Esophagus squamous epithelium (tissue), 5 donors: Measurements from ENCODE around the gene AFP. TPM values are rescaled to one million over a fixed set of nuclear protein-coding genes. Genes with fewer than 3 reads are reported as not detected.

Experiments used
- DNase-seq: peaks from one replicate; lab custom pipeline; 2025; lab: John Stamatoyannopoulos, UW
- H3K27ac ChIP-seq, 4 donors: fragments of 200-600 bp; sonication (generic); one replicate each; pipeline ENCODE4 v1.5.1; 2016 to 2019; ENCODE audit warnings: mild to moderate bottlenecking in 1 of 4
- H3K27me3 ChIP-seq, 4 donors: fragments of 200-600 bp; sonication (generic); 1 replicate in 3 of 4; 2 replicates in 1 of 4; pipeline versions ENCODE4 v1.5.1 to v1.6.0; 2017 to 2021; ENCODE audit warnings: antibody characterized with exemption in 1 of 4
- H3K36me3 ChIP-seq, 3 donors: fragments of 200-600 bp; sonication (generic); one replicate each; pipeline ENCODE4 v1.5.1; 2016 to 2019
- H3K4me1 ChIP-seq, 3 donors: fragments of 200-600 bp; sonication (generic); one replicate each; pipeline ENCODE4 v1.5.1; 2017 to 2019
- H3K4me3 ChIP-seq, 4 donors: fragments of 200-600 bp; sonication (generic); 1 replicate in 3 of 4; 2 replicates in 1 of 4; pipeline ENCODE4 v1.5.1; 2016 to 2019; ENCODE audit warnings: mild to moderate bottlenecking in 2 of 4, moderate library complexity in 1 of 4
- H3K9me3 ChIP-seq, 3 donors: fragments of 200-600 bp; sonication (generic); one replicate each; pipeline ENCODE4 v1.5.1; 2016 to 2019
- POLR2A ChIP-seq, 4 donors: fragments of 450-650 bp; IDR thresholded peaks; one replicate each; pipeline ENCODE4 v1.6.1; 2017; ENCODE audit warnings: antibody characterized with exemption in 4 of 4, mild to moderate bottlenecking in 4 of 4, moderate library complexity in 3 of 4
- WGBS, 2 donors: methylation state at CpG; one replicate each; pipeline ENCODE4 v1.1.5; 2018; 5-methylcytosine and 5-hydroxymethylcytosine counted together
- intact Hi-C: fragments of 100-400 bp; cut with DNase I; formaldehyde crosslinking; loops from one replicate; pipeline ENCODE4 v1.15.0; 2022
- total RNA-seq, 4 donors: library from RNA; depleted of rRNA; stranded (reverse); fragments of >200 nt; gene quantifications; one replicate each; pipeline ENCODE4 v1.1.0, GENCODE V29; 2016
- TF ChIP-seq, protein P1 (sequence below), 6 experiments: fragments of 450-650 bp in 4 of 6; fragments of 200-600 bp in 2 of 6; sonication (generic) in 2 of 6; IDR thresholded peaks; one replicate each; pipeline ENCODE4 v1.5.1; 2016 to 2019; ENCODE audit warnings: antibody characterized with exemption in 6 of 6, mild to moderate bottlenecking in 4 of 6, moderate library complexity in 4 of 6
- donor health status: DM: yes; HTN: yes; CAD: no.

AFP gene
- total RNA-seq, 4 donors from 2014 or later, result not detected

DNA sequence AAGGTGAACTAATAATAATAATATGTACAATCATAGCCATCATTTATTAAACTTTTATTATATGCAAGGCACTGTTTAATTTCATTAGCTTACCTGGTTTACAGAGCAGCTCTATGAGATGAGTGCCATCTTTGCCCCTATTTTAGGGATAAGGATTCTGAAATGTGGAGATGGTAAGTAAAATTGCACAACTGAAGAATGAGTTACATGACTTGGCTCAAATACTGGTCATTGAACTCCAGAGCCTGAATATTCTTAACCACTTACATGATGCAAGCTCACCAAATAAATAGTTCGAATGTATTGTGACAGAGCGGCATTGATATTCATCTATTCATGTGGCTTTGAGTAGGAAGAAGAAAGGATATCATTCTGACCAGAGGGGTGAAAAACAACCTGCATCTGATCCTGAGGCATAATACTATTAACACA lies 20.2 kb upstream of the AFP start:
- no peak for DNase-seq
- intact Hi-C loops, result no loop called here
- no peaks in the 10 kb centered on the region for H3K36me3 ChIP-seq
- H3K4me1 ChIP-seq, result no peaks in the 10 kb centered on the region
- no peak overlapping the region for H3K27ac ChIP-seq
- H3K27me3 ChIP-seq, result no peaks in the 10 kb centered on the region
- TF ChIP-seq POLR2A (IDR thresholded peaks at IDR 0.05), result no peak
- TF ChIP-seq, protein P1, sequence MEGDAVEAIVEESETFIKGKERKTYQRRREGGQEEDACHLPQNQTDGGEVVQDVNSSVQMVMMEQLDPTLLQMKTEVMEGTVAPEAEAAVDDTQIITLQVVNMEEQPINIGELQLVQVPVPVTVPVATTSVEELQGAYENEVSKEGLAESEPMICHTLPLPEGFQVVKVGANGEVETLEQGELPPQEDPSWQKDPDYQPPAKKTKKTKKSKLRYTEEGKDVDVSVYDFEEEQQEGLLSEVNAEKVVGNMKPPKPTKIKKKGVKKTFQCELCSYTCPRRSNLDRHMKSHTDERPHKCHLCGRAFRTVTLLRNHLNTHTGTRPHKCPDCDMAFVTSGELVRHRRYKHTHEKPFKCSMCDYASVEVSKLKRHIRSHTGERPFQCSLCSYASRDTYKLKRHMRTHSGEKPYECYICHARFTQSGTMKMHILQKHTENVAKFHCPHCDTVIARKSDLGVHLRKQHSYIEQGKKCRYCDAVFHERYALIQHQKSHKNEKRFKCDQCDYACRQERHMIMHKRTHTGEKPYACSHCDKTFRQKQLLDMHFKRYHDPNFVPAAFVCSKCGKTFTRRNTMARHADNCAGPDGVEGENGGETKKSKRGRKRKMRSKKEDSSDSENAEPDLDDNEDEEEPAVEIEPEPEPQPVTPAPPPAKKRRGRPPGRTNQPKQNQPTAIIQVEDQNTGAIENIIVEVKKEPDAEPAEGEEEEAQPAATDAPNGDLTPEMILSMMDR (IDR thresholded peaks at IDR 0.05), result no peak
- H3K9me3 ChIP-seq, result no peaks in the 10 kb centered on the region
- WGBS, 2 donors, result 92 to 93% methylated on average over 2 of the region's 2 CpGs
- H3K4me3 ChIP-seq, result no peak overlapping the region

DNA sequence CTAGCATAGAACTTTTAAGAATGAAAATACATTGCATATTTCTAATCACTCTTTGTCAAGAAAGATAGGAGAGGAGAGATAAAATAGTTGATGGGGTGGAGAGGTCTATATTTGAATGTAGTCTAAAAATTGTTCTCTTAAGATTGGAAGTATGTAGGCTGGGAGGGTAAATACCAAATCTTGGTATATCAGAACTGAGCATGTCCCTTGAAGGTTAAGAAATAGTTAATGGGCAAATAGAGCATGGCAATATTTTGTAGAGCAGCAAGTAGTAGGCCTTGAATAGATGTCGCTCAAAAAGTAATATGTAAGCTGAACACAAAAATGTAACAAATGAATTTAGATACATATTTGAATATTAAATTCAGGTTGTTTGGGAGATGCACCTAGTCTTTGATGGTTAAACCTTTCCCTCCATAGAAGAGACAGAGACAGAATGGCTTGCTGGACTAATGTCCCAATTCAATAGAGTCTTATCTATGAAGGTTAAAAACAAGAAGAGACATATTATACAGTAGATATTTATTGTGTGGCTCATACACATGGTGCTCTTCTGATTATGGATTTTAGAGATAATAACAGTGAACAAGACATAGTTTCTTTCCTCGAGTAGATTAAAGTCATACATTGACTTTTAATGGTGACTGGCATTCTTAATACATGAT lies 19.5 kb upstream of the AFP start:
- Histone ChIP-seq H3K4me3 (no peak overlapping the region), H3K36me3 (no peaks in the 10 kb centered on the region), H3K27ac (no peak overlapping the region), H3K4me1 (no peaks in the 10 kb centered on the region), H3K27me3 (no peaks in the 10 kb centered on the region), H3K9me3 (no peaks in the 10 kb centered on the region)
- intact Hi-C loops, result no loop called here
- 78 to 79% methylated on average over 2 of the region's 2 CpGs for WGBS, 2 donors
- no peak for TF ChIP-seq POLR2A (IDR thresholded peaks at IDR 0.05)
- TF ChIP-seq, protein P1 (IDR thresholded peaks at IDR 0.05), result no peak
- DNase-seq, result no peak

DNA sequence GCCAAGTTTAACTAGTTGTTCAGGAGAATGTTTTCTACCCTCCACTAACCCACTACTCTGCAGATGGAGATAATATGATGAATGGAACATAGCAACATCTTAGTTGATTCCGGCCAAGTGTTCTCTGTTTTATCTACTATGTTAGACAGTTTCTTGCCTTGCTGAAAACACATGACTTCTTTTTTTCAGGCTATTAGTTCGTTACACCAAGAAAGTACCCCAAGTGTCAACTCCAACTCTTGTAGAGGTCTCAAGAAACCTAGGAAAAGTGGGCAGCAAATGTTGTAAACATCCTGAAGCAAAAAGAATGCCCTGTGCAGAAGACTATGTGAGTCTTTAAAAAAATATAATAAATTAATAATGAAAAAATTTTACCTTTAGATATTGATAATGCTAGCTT lies 18.7 kb upstream of the AFP start:
- Histone ChIP-seq H3K27me3 (no peaks in the 10 kb centered on the region), H3K36me3 (no peaks in the 10 kb centered on the region), H3K9me3 (no peaks in the 10 kb centered on the region), H3K27ac (no peak overlapping the region), H3K4me1 (no peaks in the 10 kb centered on the region), H3K4me3 (no peak overlapping the region)
- no peak for TF ChIP-seq POLR2A (IDR thresholded peaks at IDR 0.05)
- TF ChIP-seq, protein P1 (IDR thresholded peaks at IDR 0.05), result no peak
- WGBS, 2 donors, result 74 to 81% methylated on average over 2 of the region's 2 CpGs
- intact Hi-C loops, result no loop called here
- DNase-seq, result no peak

DNA sequence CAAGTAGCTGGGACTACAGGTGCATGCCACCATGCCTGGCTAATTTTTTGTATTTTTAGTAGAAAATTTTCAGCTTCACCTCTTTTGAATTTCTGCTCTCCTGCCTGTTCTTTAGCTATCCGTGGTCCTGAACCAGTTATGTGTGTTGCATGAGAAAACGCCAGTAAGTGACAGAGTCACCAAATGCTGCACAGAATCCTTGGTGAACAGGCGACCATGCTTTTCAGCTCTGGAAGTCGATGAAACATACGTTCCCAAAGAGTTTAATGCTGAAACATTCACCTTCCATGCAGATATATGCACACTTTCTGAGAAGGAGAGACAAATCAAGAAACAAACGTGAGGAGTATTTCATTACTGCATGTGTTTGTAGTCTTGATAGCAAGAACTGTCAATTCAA lies 18.0 kb upstream of the AFP start:
- no peak for DNase-seq
- H3K9me3 ChIP-seq, result no peaks in the 10 kb centered on the region
- H3K36me3 ChIP-seq, result no peaks in the 10 kb centered on the region
- no peaks in the 10 kb centered on the region for H3K27me3 ChIP-seq
- no peak overlapping the region for H3K27ac ChIP-seq
- no peaks in the 10 kb centered on the region for H3K4me1 ChIP-seq
- WGBS, 2 donors, result 82 to 85% methylated on average over 4 to 6 of the region's 6 CpGs
- TF ChIP-seq POLR2A (IDR thresholded peaks at IDR 0.05), result no peak
- TF ChIP-seq, protein P1 (IDR thresholded peaks at IDR 0.05), result no peak
- intact Hi-C loops, result no loop called here
- no peak overlapping the region for H3K4me3 ChIP-seq

DNA sequence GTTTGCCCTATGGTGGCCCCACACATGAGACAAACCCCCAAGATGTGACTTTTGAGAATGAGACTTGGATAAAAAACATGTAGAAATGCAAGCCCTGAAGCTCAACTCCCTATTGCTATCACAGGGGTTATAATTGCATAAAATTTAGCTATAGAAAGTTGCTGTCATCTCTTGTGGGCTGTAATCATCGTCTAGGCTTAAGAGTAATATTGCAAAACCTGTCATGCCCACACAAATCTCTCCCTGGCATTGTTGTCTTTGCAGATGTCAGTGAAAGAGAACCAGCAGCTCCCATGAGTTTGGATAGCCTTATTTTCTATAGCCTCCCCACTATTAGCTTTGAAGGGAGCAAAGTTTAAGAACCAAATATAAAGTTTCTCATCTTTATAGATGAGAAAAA lies 17.3 kb upstream of the AFP start:
- Histone ChIP-seq H3K27me3 (no peaks in the 10 kb centered on the region), H3K4me3 (no peak overlapping the region), H3K27ac (no peak overlapping the region), H3K36me3 (no peaks in the 10 kb centered on the region), H3K4me1 (no peaks in the 10 kb centered on the region), H3K9me3 (no peaks in the 10 kb centered on the region)
- intact Hi-C loops, result no loop called here
- 22 to 47% methylated on average over 1 of the region's 1 CpG for WGBS, 2 donors
- DNase-seq, result no peak
- TF ChIP-seq, protein P1 (IDR thresholded peaks at IDR 0.05), result no peak
- no peak for TF ChIP-seq POLR2A (IDR thresholded peaks at IDR 0.05)
